SK-N-SH (cell line): ENCODE measurements around the gene PAXX. TPM values are rescaled to one million over a fixed set of nuclear protein-coding genes. Genes with fewer than 3 reads are reported as not detected.

ENCODE experiments used
- CTCF ChIA-PET: fragments of 300-600, 350-600 bp; formaldehyde crosslinking; extraction: SDS; loops from one replicate; lab custom pipeline; 2021; lab: Yijun Ruan, JAX
- POLR2A ChIA-PET: fragments of 350-600 bp; sonication (Branson Sonifier 250); formaldehyde crosslinking; extraction: SDS; loops from one replicate; lab custom pipeline; 2020; ENCODE audit warnings: antibody characterized with exemption, inconsistent platforms; lab: Yijun Ruan, JAX
- DNase-seq: peaks from one replicate; pipeline ENCODE4 v3.0.0; 2012
- H2AFZ ChIP-seq: fragments of 200-600 bp; sonication (generic); 2 replicates; pipeline ENCODE4 v1.8.1; 2016; ENCODE audit warnings: antibody characterized with exemption, mild to moderate bottlenecking, low read depth
- H3F3A ChIP-seq: fragments of 200-600 bp; sonication (generic); replicated peaks from 2 replicates; pipeline ENCODE3; 2016; ENCODE audit warnings: antibody characterized with exemption, mild to moderate bottlenecking; ENCODE audit not compliant: insufficient read depth
- H3K27ac ChIP-seq, 2 experiments: fragments of 200-500 bp in 1 of 2; fragments of 200-600 bp in 1 of 2; sonication (Bioruptor generic) in 1 of 2; sonication (generic), shearing (Covaris generic) in 1 of 2; 2 replicates each; pipeline versions ENCODE4 v1.5.1 to v1.6.1; 2014 to 2016; ENCODE audit warnings: low read depth in 2 of 2, inconsistent platforms in 1 of 2, low read length in 1 of 2, mild to moderate bottlenecking in 1 of 2, mixed read lengths in 1 of 2
- H3K27me3 ChIP-seq: fragments of 200-600 bp; sonication (generic), shearing (Covaris generic); 2 replicates; pipeline ENCODE4 v1.6.1; 2016; ENCODE audit warnings: mixed run types; ENCODE audit not compliant: insufficient read depth
- H3K36me3 ChIP-seq, 2 experiments: fragments of 200-500 bp in 1 of 2; fragments of 200-600 bp in 1 of 2; sonication (Bioruptor generic) in 1 of 2; sonication (generic) in 1 of 2; replicated peaks in 1 of 2; 2 replicates each; pipeline versions ENCODE3 to v1.5.1; 2014 to 2016; ENCODE audit warnings: low read length in 1 of 2, mild to moderate bottlenecking in 1 of 2; ENCODE audit not compliant: insufficient read depth in 2 of 2, control insufficient read depth in 1 of 2
- H3K4me1 ChIP-seq, 2 experiments: fragments of 200-500 bp in 1 of 2; fragments of 200-600 bp in 1 of 2; sonication (Bioruptor generic) in 1 of 2; sonication (generic), shearing (Covaris generic) in 1 of 2; 2 replicates each; pipeline versions ENCODE4 v1.5.1 to v1.6.1; 2014 to 2016; ENCODE audit warnings: low read depth in 1 of 2, low read length in 1 of 2, mixed run types in 1 of 2; ENCODE audit not compliant: insufficient read depth in 2 of 2, control insufficient read depth in 1 of 2
- H3K4me2 ChIP-seq: fragments of 200-600 bp; sonication (generic), shearing (Covaris generic); 2 replicates; pipeline ENCODE4 v1.6.1; 2017; ENCODE audit warnings: mixed run types
- H3K4me3 ChIP-seq, 2 experiments: fragments of 200-500 bp in 1 of 2; fragments of 200-600 bp in 1 of 2; sonication (Bioruptor generic) in 1 of 2; sonication (generic), shearing (Covaris generic) in 1 of 2; 2 replicates each; pipeline versions ENCODE4 v1.5.1 to v1.8.1; 2014 to 2016; ENCODE audit warnings: low read depth in 2 of 2, inconsistent platforms in 1 of 2, low read length in 1 of 2, mild to moderate bottlenecking in 1 of 2, mixed read lengths in 1 of 2, moderate library complexity in 1 of 2
- H3K79me2 ChIP-seq: fragments of 200-600 bp; sonication (generic); 2 replicates; pipeline ENCODE4 v1.8.1; 2017; ENCODE audit warnings: mild to moderate bottlenecking; ENCODE audit not compliant: insufficient read depth
- H3K9ac ChIP-seq: fragments of 200-600 bp; sonication (generic); 2 replicates; pipeline ENCODE4 v1.6.1; 2017; ENCODE audit warnings: mixed run types
- H3K9me2 ChIP-seq: fragments of 200-600 bp; sonication (generic); 2 replicates; pipeline ENCODE4 v1.6.1; 2017; ENCODE audit warnings: mixed run types
- H3K9me3 ChIP-seq: fragments of 200-600 bp; sonication (generic); 2 replicates; pipeline ENCODE4 v1.6.1; 2017; ENCODE audit warnings: mixed run types, mild to moderate bottlenecking, moderate library complexity
- H4K20me1 ChIP-seq: fragments of 200-600 bp; sonication (generic); 2 replicates; pipeline ENCODE4 v1.6.1; 2017; ENCODE audit warnings: mild to moderate bottlenecking, mixed run types; ENCODE audit not compliant: insufficient read depth
- ELF1 ChIP-seq: IDR thresholded peaks from 2 replicates; pipeline ENCODE4 v1.4.0; 2012
- FOXJ3 ChIP-seq: sonication (generic); formaldehyde crosslinking; IDR thresholded peaks from 2 replicates; pipeline ENCODE4 v1.5.1; 2020; ENCODE audit warnings: mild to moderate bottlenecking, missing genetic modification reagents
- FOXM1 ChIP-seq: IDR thresholded peaks from 2 replicates; pipeline ENCODE4 v1.4.0; 2012; ENCODE audit warnings: low read depth, mild to moderate bottlenecking
- GABPA ChIP-seq: IDR thresholded peaks from 2 replicates; pipeline ENCODE4 v1.4.0; 2012; ENCODE audit warnings: low read depth, mild to moderate bottlenecking
- IRF3 ChIP-seq: fragments of 150-350 bp; IDR thresholded peaks from 2 replicates; pipeline ENCODE4 v1.6.1; 2016; ENCODE audit warnings: mild to moderate bottlenecking, low read depth, low read length
- JUND ChIP-seq: IDR thresholded peaks from 2 replicates; pipeline ENCODE4 v1.4.0; 2012
- MAX ChIP-seq: IDR thresholded peaks from 2 replicates; pipeline ENCODE4 v1.4.0; 2012; ENCODE audit warnings: low read depth
- PBX3 ChIP-seq: IDR thresholded peaks from 2 replicates; pipeline ENCODE4; 2012
- RCOR1 ChIP-seq: fragments of 150-350 bp; IDR thresholded peaks from 2 replicates; pipeline ENCODE4 v1.6.1; 2017; ENCODE audit warnings: antibody characterized with exemption, low read length
- REST ChIP-seq: IDR thresholded peaks from 2 replicates; pipeline ENCODE4 v1.6.1; 2012; ENCODE audit warnings: mild to moderate bottlenecking, low read depth, low read length, moderate library complexity
- SIN3A ChIP-seq: IDR thresholded peaks from 2 replicates; pipeline ENCODE4 v1.6.1; 2012; ENCODE audit warnings: low read depth, mild to moderate bottlenecking, low read length, moderate library complexity, borderline replicate concordance
- SMC3 ChIP-seq: IDR thresholded peaks from 2 replicates; pipeline ENCODE4 v1.6.1; 2012; ENCODE audit warnings: low read depth, low read length, improper control_type of control experiment
- TCF12 ChIP-seq: IDR thresholded peaks from 2 replicates; pipeline ENCODE4 v1.4.0; 2012
- YY1 ChIP-seq: IDR thresholded peaks from 2 replicates; pipeline ENCODE4 v1.4.0; 2012; ENCODE audit warnings: low read depth, mild to moderate bottlenecking
- WGBS: methylation state at CpG from one replicate; pipeline ENCODE4 v1.1.6; 2017; ENCODE audit warnings: low lambda C conversion rate; 5-methylcytosine and 5-hydroxymethylcytosine counted together
- polyA plus RNA-seq, 3 experiments: library from polyadenylated mRNA; depleted of rRNA; stranded (reverse); fragments of >200 nt; gene quantifications; 2 replicates each; pipeline ENCODE4 v1.2.3, GENCODE V29; 2012

PAXX gene
- polyA plus RNA-seq, 1 of the 3 experiments (the other 2 are of a cell fraction) = 52.9 TPM

GRCh38 chr9:137022662-137023008 is 30.4 kb downstream of the PAXX start:
- Histone ChIP-seq H3K36me3 (no peaks in the 10 kb centered on the region), H3K4me2 (no peak overlapping the region), H3K9ac (no peak overlapping the region), H4K20me1 (0 out of 2 replicates have a peak, but pooled peaks cover 4% of the 10 kb centered on the region), H3K27me3 (no peaks in the 10 kb centered on the region), H3K27ac (no peak overlapping the region), H3K9me2 (no peaks in the 10 kb centered on the region), H3K4me1 (peaks cover 0 to 28% of the 10 kb centered on the region in 2 experiments; a peak in 1 of 4 replicates), H3K9me3 (no peaks in the 10 kb centered on the region), H2AFZ (no peak overlapping the region), H3K79me2 (0 out of 2 replicates have a peak, but pooled peaks cover 3% of the 10 kb centered on the region), H3F3A (no peaks in the 10 kb centered on the region), H3K4me3 (no peak overlapping the region)
- TF ChIP-seq YY1 = no peak
- no peak for TF ChIP-seq MAX
- TF ChIP-seq RCOR1 = no peak
- TF ChIP-seq ELF1 = no peak
- TF ChIP-seq JUND = no peak
- no peak for TF ChIP-seq SMC3
- TF ChIP-seq PBX3 = no peak
- no peak for TF ChIP-seq FOXM1
- TF ChIP-seq REST = no peak
- TF ChIP-seq GABPA = no peak
- DNase-seq = no peak
- POLR2A ChIA-PET = no interaction called here
- WGBS = 98% methylated on average over 13 of the region's 23 CpGs
- CTCF ChIA-PET = interaction anchor here (1.6 to 5.4 kb wide), 3 partner anchors 13 to 75 kb away, joined by 3 to 53 read pairs (median 10); no protein-coding TSS in a partner anchor

GRCh38 chr9:137023157-137023556 is 30.9 kb downstream of the PAXX start:
- no peaks in the 10 kb centered on the region for H3K27me3 ChIP-seq
- 0 out of 2 replicates have a peak, but pooled peaks cover 3% of the 10 kb centered on the region for H3K79me2 ChIP-seq
- WGBS = 73% methylated on average over 6 of the region's 7 CpGs
- H3K4me3 ChIP-seq = no peak overlapping the region
- H3K4me1 ChIP-seq = peaks cover 0 to 28% of the 10 kb centered on the region in 2 experiments; a peak in 1 of 4 replicates
- H2AFZ ChIP-seq = no peak overlapping the region
- no peaks in the 10 kb centered on the region for H3K9me3 ChIP-seq
- no peak for DNase-seq
- H3K4me2 ChIP-seq = no peak overlapping the region
- no peaks in the 10 kb centered on the region for H3K36me3 ChIP-seq
- H3K9ac ChIP-seq = no peak overlapping the region
- CTCF ChIA-PET = interaction anchor here (1.6 to 5.4 kb wide), 3 partner anchors 12 to 75 kb away, joined by 3 to 53 read pairs (median 10); no protein-coding TSS in a partner anchor
- TF ChIP-seq SIN3A = no peak
- no peak for TF ChIP-seq TCF12
- TF ChIP-seq IRF3 = no peak
- TF ChIP-seq FOXJ3 = no peak
- TF ChIP-seq, all 33 proteins: peak for 0
- H3F3A ChIP-seq = no peaks in the 10 kb centered on the region
- H3K9me2 ChIP-seq = no peaks in the 10 kb centered on the region
- 0 out of 2 replicates have a peak, but pooled peaks cover 4% of the 10 kb centered on the region for H4K20me1 ChIP-seq
- H3K27ac ChIP-seq = no peak overlapping the region
- POLR2A ChIA-PET = no interaction called here
